Measurements from ENCODE around the gene ATG16L2.
"Not testable (repeated sequence)": the region's sequence is repeated elsewhere in the genome, so short reads cannot be mapped to it uniquely, and the experiment has no call there.

The ATG16L2 gene

DNA sequence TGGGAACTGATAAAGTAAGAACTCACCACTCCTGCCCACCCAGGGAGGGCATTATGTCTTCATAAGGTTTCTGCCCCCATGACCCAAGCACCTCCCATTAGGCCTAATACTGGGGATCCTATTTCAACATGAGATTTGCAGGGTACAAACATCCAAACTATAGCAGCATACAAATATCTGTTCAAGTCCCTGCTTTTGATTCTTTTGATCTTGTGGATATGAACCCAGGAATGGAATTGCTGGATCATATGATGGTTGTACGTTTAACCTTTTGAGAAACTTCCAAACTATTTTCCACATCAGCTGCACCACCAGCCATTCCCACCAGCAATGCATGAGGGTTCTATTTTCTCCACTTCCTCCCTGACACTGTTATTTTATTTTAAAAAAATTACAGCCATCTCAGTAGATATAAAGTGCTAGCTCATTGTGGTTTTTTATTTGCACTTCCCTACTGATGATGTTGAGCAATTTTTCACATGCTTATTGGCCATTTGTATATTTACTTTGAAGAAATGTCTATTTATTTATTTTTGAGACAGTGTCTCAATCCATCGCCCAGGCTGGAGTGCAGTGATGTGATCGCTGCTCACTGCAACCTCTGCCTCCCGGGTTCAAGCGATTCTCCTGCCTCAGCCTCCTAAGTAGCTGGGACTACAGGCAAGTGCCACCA, 7.1 kb upstream of the ATG16L2 start:
- no peaks in the 10 kb centered on the region for H3K27me3 Mint-ChIP-seq
- no peak overlapping the region for H3K27ac Mint-ChIP-seq
- peaks cover 33% of the 10 kb centered on the region for H3K36me3 Mint-ChIP-seq (ENCODE audit: low read depth)
- ATAC-seq, result no peak
- H3K4me1 Mint-ChIP-seq, result peaks cover 19% of the 10 kb centered on the region
- no peak overlapping the region for H3K4me3 Mint-ChIP-seq
- H3K9me3 Mint-ChIP-seq, result no peaks in the 10 kb centered on the region
- no peak for DNase-seq

DNA sequence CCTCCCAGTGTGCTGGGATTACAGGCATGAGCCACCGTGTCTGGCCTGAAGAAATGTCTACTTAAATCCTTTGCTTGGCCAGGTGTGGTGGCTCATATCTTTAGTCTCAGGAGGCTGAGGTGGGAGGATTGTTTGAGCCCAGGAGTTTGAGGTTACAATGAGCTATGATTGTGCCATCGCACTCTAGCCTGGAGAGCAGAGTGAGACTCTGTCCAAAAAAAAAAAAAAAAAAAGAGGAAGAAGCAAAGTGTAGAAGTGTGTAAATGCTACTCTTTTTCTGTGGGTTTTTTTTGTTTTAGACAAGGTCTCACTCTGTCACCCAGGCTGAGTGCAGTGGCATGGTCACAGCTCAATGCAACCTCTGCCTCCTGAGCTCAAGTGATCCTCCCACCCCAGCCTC, 6.4 kb upstream of the ATG16L2 start:
- no peak overlapping the region for H3K4me3 Mint-ChIP-seq
- peaks cover 37% of the 10 kb centered on the region for H3K36me3 Mint-ChIP-seq (ENCODE audit: low read depth)
- H3K4me1 Mint-ChIP-seq, result peaks cover 24% of the 10 kb centered on the region
- ATAC-seq (no peak), DNase-seq (no peak)
- no peaks in the 10 kb centered on the region for H3K27me3 Mint-ChIP-seq
- no peak overlapping the region for H3K27ac Mint-ChIP-seq
- H3K9me3 Mint-ChIP-seq, result no peaks in the 10 kb centered on the region

DNA sequence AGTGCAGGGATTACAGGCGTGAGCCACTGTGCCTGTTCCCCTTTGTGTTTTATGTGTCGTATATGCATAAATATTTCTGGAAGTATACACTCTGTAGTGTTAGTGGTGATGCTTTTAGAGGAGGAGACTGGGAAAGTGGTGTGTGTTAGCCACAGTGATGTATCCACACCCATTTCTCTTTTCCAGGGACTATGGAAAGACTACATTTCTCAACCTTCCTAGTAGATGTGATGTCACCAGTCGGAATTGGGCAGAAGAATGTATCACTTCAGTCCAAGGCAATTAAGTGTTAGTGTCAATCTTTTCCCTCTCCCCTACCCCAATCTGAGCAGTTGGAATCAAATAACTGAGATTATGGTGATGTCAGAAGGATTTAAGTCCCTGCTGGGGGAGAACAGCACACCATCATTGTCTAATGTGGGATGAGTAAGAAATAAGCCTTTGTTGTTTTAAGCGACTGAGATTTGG, 5.8 kb upstream of the ATG16L2 start:
- Mint-ChIP-seq H3K27ac (no peak overlapping the region), H3K27me3 (no peaks in the 10 kb centered on the region), H3K9me3 (no peaks in the 10 kb centered on the region), H3K4me3 (no peak overlapping the region), H3K36me3 (ENCODE audit: low read depth) (peaks cover 41% of the 10 kb centered on the region), H3K4me1 (peaks cover 28% of the 10 kb centered on the region)
- ATAC-seq (no peak), DNase-seq (no peak)

DNA sequence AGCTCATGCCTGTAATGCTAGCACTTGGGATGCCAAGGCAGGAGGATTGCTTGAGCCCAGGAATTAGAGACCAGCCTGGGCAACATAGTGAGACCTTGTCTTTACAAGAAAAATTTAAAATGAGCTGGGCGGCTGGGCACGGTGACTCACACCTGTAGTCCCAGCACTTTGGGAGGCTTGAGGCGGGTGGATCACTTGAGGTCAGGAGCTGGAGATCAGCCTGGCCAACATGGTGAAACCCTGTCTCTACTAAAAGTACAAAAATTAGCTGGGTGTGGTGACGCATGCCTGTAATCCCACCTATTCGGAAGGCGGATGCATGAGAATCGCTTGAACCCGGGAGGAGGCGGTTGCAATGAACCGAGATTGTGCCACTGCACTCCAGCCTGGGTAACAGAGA, 2.5 kb upstream of the ATG16L2 start:
- ATAC-seq, H3K27ac Mint-ChIP-seq, H3K9me3 Mint-ChIP-seq, H3K27me3 Mint-ChIP-seq, DNase-seq: not testable (repeated sequence)
- H3K4me1 Mint-ChIP-seq, result peaks cover 43% of the 10 kb centered on the region
- peaks cover 38% of the 10 kb centered on the region for H3K36me3 Mint-ChIP-seq (ENCODE audit: low read depth)
- peak overlapping the region; percentile 93 for H3K4me3 Mint-ChIP-seq

DNA sequence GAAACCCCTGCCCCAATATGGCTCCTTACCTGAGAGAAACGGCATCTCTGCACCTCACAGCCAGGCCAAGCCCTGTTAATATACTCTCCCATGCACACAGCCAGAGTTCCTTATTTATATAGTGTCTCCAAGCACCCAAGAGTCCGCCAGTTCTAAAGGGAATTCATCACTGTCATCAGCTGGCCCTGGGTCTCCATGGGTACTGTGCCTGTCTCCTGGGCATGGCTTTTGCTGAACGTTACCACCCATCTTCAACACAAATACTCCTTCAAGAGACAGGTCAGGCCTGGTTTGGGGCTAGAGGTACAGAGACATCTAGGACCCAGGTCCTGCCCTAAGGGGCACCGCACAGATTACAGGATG, 1.6 kb upstream of the ATG16L2 start:
- peak overlapping the region; percentile 91 for H3K27ac Mint-ChIP-seq
- peak overlapping the region; percentile 93 for H3K4me3 Mint-ChIP-seq
- H3K4me1 Mint-ChIP-seq, result peaks cover 43% of the 10 kb centered on the region
- peaks cover 39% of the 10 kb centered on the region for H3K36me3 Mint-ChIP-seq (ENCODE audit: low read depth)
- DNase-seq, result no peak
- no peaks in the 10 kb centered on the region for H3K9me3 Mint-ChIP-seq
- no peak for ATAC-seq
- no peaks in the 10 kb centered on the region for H3K27me3 Mint-ChIP-seq

DNA sequence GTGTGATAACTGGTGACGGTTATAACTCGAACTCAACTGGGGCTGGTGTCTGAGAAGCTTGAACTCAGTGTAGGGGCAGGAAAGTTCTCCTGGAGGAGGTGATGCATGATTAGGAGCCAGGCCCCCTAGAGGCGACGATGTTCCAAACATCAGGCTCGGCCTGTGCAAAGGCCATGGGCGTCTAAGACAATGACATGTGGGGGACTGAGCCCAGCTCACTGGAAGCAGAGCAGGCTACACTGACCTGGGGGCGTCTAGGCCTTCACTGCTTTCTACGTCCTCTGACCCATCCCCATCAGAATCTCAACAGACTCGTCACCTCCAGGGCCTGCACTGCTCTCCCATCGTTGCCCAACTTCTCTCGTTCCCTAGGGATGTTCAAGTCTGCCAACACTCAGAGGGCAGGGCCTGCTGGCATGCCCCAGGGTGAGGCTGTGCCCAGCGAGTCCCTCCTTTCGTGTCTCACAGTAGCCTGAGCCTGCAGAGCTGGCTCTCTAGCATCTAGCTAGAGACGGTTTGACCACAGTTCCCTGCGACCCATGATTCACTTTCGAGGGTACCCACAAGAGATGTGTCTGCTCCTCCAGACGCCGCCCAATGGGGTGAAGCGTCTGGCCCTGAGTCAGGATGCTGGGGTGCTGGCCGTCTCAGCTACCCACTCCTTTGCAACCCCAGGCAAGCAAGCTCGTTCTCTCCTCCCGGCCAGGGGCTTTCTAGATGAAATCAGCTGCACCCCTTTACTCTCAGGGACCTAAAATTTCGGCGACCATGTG, 1.1 kb upstream of the ATG16L2 start:
- Mint-ChIP-seq H3K4me1 (peaks cover 44% of the 10 kb centered on the region), H3K27ac (peak overlapping the region; percentile 91), H3K36me3 (ENCODE audit: low read depth) (peaks cover 39% of the 10 kb centered on the region), H3K4me3 (peak overlapping the region; percentile 93), H3K27me3 (no peaks in the 10 kb centered on the region), H3K9me3 (no peaks in the 10 kb centered on the region)
- peak; percentile 81 for DNase-seq
- ATAC-seq, result peak; percentile 70

DNA sequence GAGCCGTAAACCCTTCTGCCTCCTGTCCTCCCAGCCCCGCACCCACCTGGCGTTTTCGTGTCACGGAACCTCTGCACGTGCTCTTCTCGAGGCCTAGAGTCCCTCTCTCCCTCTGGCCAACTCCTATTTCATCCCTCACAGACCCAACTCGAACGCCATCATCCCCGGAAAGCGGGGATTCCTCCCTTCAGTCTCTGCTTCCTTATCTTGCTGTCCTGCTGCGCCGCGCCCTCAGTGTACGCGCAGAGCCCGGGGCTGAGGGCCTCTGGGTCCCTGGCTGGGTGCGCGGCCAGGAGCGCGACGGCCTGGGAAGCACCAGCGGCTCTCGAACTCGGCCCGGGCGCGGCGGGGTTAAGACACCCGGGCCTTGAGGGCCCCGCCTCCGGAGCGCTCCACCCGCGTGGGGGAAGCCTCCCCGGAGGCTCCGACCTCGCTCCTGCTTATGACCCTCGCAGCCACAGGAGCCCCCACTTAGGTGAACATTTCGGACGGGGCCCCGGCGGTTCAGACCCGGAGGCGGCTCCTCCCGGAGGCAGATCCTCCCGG, 398 bp upstream of the ATG16L2 start:
- ATAC-seq (peak; percentile 50), DNase-seq (peak; percentile 87)
- Mint-ChIP-seq H3K36me3 (ENCODE audit: low read depth) (peaks cover 34% of the 10 kb centered on the region), H3K4me3 (peak overlapping the region; percentile 93), H3K4me1 (peaks cover 41% of the 10 kb centered on the region), H3K9me3 (no peaks in the 10 kb centered on the region), H3K27me3 (no peaks in the 10 kb centered on the region), H3K27ac (peak overlapping the region; percentile 91)

DNA sequence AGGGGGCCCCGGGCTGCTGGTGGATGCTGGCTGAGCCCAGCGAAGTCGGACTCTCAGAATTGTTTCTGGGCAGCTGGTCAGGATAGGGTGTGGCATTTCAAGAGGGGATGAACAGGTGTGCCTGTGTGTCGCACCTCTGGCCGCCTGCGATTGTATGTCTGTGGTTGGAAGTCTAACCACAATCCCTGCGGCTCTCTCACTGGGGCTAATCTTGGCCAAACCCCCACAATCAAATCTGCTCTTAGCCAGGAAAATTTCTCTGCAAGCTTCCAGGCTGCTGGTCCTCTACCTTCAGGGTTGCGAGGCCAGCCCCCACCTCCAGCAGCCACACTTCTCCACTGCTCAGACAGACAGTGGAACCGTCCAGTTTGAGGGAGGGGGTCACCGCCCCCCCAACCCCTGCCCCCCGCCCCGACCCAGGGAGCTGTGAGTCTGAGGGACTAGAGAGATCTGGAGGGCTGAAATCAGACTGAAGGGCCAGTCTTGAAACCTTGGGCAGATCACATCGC, 953 bp downstream of the ATG16L2 start:
- Mint-ChIP-seq H3K27ac (peak overlapping the region; percentile 95), H3K9me3 (no peaks in the 10 kb centered on the region), H3K27me3 (no peaks in the 10 kb centered on the region), H3K4me3 (peak overlapping the region; percentile 93), H3K4me1 (peaks cover 43% of the 10 kb centered on the region), H3K36me3 (ENCODE audit: low read depth) (peaks cover 32% of the 10 kb centered on the region)
- ATAC-seq (no peak), DNase-seq (no peak)

DNA sequence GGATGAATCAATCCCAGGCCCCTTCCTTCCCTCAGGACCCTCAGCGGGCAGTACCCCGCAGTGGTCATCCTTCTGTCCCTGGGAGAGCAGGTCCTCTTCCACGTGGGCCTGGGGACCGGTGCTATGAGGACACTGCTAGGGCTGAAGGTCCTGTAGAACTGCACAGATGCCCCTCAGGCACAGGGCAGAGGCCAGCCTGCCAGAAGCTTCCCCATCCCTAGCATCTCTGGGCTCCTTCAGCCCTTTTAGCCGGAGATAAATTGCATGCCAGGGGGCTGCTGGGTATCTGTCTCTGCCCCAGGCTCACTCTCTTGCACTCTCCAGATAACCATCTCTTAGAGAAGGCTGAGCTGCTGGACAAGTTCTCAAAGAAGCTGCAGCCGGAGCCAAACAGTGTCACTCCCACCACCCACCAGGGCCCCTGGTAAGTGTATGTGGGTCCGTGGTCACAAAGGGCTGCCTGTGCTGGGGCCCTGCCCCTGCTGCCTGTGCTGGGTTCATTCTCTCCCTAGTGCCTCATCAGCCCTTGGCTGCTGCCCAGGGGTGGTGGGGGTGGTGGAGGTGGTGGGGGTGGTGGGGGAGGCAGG, 2.3 kb downstream of the ATG16L2 start:
- Mint-ChIP-seq H3K27ac (peak overlapping the region; percentile 95), H3K27me3 (no peaks in the 10 kb centered on the region), H3K9me3 (no peaks in the 10 kb centered on the region), H3K4me1 (peaks cover 47% of the 10 kb centered on the region), H3K36me3 (ENCODE audit: low read depth) (peaks cover 24% of the 10 kb centered on the region), H3K4me3 (peak overlapping the region; percentile 93)
- ATAC-seq (no peak), DNase-seq (no peak)

DNA sequence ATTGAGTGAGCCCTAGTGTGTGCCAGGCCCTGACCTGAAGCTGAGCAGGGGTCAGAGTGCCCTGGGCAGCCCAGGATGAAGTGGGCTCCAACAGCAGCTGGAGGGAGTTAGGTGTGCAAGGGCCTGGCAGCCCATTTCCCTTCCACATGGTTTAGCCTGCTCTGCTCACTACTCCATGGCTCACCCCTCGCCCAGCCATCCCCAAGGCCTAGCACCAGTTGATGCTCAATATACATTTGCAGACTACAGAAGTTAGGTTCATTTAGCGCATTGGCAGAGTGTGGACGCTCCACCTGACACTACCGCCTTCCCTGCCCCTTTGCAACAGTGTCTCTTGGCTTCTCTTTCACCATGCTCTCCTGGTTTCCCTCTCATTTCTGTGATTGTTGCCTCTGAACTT, 3.8 kb downstream of the ATG16L2 start:
- Mint-ChIP-seq H3K4me3 (no peak overlapping the region), H3K4me1 (peaks cover 40% of the 10 kb centered on the region), H3K27me3 (no peaks in the 10 kb centered on the region), H3K36me3 (ENCODE audit: low read depth) (peaks cover 13% of the 10 kb centered on the region), H3K27ac (no peak overlapping the region), H3K9me3 (no peaks in the 10 kb centered on the region)
- DNase-seq, result no peak
- ATAC-seq, result no peak

DNA sequence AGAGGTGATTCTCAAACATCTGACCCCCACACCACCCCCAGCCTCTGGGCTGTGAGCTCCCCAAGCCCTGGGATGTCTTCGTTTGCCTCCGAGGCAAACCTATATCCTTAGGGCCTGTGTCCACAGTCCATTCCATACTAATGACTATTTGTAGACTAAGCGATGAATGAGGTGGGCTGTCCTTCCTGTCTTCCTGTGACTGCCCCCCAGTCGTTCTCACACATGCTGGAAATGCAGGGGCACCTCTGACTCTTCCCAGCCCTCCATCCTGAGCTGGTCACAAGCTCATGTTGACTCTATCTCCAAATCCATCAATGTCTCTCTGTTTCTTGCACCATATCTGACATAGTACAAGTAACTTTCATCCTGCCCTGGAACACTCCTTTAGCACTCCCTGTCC, 4.8 kb downstream of the ATG16L2 start:
- peaks cover 41% of the 10 kb centered on the region for H3K4me1 Mint-ChIP-seq
- DNase-seq (no peak), ATAC-seq (no peak)
- no peak overlapping the region for H3K4me3 Mint-ChIP-seq
- H3K27me3 Mint-ChIP-seq, result no peaks in the 10 kb centered on the region
- no peaks in the 10 kb centered on the region for H3K9me3 Mint-ChIP-seq
- H3K27ac Mint-ChIP-seq, result no peak overlapping the region
- H3K36me3 Mint-ChIP-seq (ENCODE audit: low read depth), result peaks cover 12% of the 10 kb centered on the region

DNA sequence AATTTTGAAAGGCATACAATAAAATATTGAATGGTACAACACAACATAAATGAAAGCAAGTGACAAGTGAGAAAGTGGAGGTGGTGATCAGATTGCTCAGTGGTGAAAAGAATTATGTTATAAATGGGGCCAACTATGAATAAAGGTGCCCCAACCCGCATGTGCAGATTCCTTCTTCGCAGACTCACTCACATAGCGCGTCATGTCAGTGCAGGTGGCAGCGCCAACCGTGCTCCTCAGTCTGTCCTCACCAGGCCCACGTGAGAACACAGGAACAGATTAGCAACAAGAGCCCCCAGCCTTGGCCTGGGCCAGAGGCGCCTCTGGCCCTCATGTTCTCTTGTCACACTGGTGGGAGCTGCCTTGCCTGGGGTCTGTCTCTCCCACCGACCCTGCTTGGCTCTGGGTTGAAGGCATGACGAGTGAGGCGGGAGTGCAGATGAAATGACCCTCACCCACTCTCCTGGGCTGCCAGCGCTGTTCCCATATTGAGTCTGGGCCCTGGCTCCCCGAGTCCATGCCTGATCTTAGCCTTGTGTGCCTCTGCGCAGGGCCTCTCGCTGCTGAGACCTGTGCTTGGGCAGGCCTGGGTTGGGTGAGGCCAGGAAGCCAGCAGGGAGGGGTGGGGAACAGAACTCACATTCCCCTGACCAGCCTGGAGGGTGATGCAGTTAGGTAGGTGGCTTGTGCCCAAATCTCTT, 6.4 kb downstream of the ATG16L2 start:
- H3K4me3 Mint-ChIP-seq, result no peak overlapping the region
- DNase-seq, result no peak
- no peak for ATAC-seq
- no peaks in the 10 kb centered on the region for H3K27me3 Mint-ChIP-seq
- H3K36me3 Mint-ChIP-seq (ENCODE audit: low read depth), result peaks cover 12% of the 10 kb centered on the region
- no peaks in the 10 kb centered on the region for H3K9me3 Mint-ChIP-seq
- H3K27ac Mint-ChIP-seq, result peak overlapping the region; percentile 46
- peaks cover 36% of the 10 kb centered on the region for H3K4me1 Mint-ChIP-seq

DNA sequence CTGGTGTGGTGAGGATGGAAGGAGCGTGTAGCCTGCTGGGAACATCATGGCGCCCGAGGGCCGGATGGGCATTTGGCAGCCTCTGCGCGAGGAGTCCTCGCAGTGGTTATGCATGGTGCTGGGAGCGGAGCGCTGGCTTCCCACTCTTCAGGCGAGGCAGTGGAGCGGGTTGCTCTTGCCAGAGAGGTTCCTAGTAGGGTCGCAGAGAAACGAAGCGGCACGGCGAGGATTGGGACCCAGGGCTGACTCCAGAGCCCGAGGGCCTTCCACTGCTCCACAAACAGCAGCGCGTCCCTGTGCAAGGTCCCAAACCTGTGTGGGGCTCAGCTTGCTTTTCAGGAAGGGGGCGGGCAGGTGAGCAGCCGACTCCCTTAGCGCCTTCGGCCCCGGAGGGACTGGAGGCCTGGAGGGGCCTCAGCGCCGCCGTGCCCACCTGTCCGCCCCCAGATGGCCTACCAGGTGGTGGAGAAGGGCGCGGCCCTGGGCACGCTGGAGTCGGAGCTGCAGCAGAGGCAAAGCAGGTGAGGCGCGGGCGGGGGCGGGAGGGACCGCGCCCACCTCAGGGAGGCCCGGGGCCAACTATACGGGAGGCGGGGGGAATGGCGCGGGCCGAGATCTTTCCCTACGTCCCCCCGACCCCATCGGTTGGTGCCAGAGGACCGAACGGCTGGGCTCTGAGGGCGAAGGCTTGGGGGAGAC, 7.2 kb downstream of the ATG16L2 start:
- DNase-seq (no peak), ATAC-seq (no peak)
- Mint-ChIP-seq H3K27me3 (no peaks in the 10 kb centered on the region), H3K27ac (peak overlapping the region; percentile 46), H3K9me3 (no peaks in the 10 kb centered on the region), H3K4me3 (peak overlapping the region; percentile 17), H3K36me3 (ENCODE audit: low read depth) (peaks cover 12% of the 10 kb centered on the region), H3K4me1 (peaks cover 29% of the 10 kb centered on the region)
